ENCODE measurements around the gene IDH3G.

DNA sequence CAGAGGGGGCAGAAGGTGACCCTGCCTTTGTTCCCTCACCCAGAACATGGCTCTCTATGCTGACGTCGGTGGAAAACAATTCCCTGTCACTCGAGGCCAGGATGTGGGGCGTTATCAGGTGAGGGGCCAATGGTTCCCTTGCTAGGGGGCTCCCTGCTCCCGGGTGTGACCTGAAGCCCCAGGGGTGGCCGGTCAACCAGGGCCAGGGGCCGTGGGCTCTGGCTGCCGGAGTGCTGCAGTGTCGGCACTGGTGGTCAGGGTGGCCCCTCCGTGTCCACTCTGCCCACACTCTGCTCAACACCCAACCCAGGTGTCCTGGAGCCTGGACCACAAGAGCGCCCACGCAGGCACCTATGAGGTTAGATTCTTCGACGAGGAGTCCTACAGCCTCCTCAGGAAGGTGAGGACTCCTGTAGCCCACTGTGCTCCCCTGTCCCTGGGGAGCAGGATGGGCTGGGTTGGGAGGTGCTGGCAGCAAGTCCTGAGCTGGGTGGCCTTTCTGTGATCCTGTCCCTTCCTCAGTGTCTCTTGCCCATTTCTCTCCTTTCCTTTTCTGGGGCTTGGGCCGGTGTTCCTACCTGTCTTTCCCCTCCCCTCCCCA, 3.3 kb upstream of the IDH3G start:
- TF ChIP-seq, protein P1, sequence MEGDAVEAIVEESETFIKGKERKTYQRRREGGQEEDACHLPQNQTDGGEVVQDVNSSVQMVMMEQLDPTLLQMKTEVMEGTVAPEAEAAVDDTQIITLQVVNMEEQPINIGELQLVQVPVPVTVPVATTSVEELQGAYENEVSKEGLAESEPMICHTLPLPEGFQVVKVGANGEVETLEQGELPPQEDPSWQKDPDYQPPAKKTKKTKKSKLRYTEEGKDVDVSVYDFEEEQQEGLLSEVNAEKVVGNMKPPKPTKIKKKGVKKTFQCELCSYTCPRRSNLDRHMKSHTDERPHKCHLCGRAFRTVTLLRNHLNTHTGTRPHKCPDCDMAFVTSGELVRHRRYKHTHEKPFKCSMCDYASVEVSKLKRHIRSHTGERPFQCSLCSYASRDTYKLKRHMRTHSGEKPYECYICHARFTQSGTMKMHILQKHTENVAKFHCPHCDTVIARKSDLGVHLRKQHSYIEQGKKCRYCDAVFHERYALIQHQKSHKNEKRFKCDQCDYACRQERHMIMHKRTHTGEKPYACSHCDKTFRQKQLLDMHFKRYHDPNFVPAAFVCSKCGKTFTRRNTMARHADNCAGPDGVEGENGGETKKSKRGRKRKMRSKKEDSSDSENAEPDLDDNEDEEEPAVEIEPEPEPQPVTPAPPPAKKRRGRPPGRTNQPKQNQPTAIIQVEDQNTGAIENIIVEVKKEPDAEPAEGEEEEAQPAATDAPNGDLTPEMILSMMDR (conservative IDR thresholded peaks at IDR 0.05 in 1 of 2, IDR thresholded peaks at IDR 0.05 in 1 of 2; ENCODE audit: low read depth in 1 of 2, low read length in 2 of 2), result no peak
- no peak for TF ChIP-seq EZH2 (IDR thresholded peaks at IDR 0.05; ENCODE audit: low read length, missing control alignments)

Data from fibroblast of lung (primary cell).